GM11168 (cell line): ENCODE results near the gene ADAMTS13.
"Not testable (repeated sequence)": the region's sequence is repeated elsewhere in the genome, so short reads cannot be mapped to it uniquely, and the experiment has no call there.

Experiments
- in situ Hi-C: fragments of 300-500 bp; cut with MboI; formaldehyde crosslinking; loops from one replicate; pipeline ENCODE4 v1.12.0; 2022; ENCODE audit warnings: low sequenced_read_pairs; ENCODE audit not compliant: unreplicated experiment

Gene ADAMTS13

GRCh38 chr9:133449760-133450159 is 27.6 kb downstream of the ADAMTS13 start:
- in situ Hi-C loops, result no loop called here

- in situ Hi-C loops, result not testable (repeated sequence)
Observed at GRCh38 chr9:133451865-133452264, 29.7 kb downstream of the ADAMTS13 start.

- in situ Hi-C loops, result no loop called here
Observed at GRCh38 chr9:133452562-133452961, 30.4 kb downstream of the ADAMTS13 start.

GRCh38 chr9:133453651-133454050 is 31.5 kb downstream of the ADAMTS13 start:
- in situ Hi-C loops, result no loop called here

- in situ Hi-C loops, result no loop called here
Observed at GRCh38 chr9:133454325-133454724, 32.2 kb downstream of the ADAMTS13 start.

GRCh38 chr9:133454943-133455673 is 32.9 kb downstream of the ADAMTS13 start:
- in situ Hi-C loops, result no loop called here

GRCh38 chr9:133455936-133456335 is 33.8 kb downstream of the ADAMTS13 start:
- in situ Hi-C loops, result no loop called here

- in situ Hi-C loops, result no loop called here
Observed at GRCh38 chr9:133456409-133456808, 34.2 kb downstream of the ADAMTS13 start.

GRCh38 chr9:133457233-133457632 is 35.1 kb downstream of the ADAMTS13 start:
- in situ Hi-C loops, result no loop called here

GRCh38 chr9:133457748-133458147 is 35.6 kb downstream of the ADAMTS13 start:
- in situ Hi-C loops, result no loop called here

- in situ Hi-C loops, result no loop called here
Observed at GRCh38 chr9:133458643-133459312, 36.6 kb downstream of the ADAMTS13 start.

GRCh38 chr9:133459476-133460404 is 37.6 kb downstream of the ADAMTS13 start, which contains the start of gene CACFD1:
Gene CACFD1 (plus strand): TSS chr9:133459978. CDS start chr9:133460067, 89 bp downstream.
- in situ Hi-C loops, result no loop called here

- in situ Hi-C loops, result no loop called here
Observed at GRCh38 chr9:133460405-133461175, 38.4 kb downstream of the ADAMTS13 start.

- in situ Hi-C loops, result no loop called here
Observed at GRCh38 chr9:133461975-133462374, 39.8 kb downstream of the ADAMTS13 start.

- in situ Hi-C loops, result no loop called here
Observed at GRCh38 chr9:133463234-133463863, 41.2 kb downstream of the ADAMTS13 start.

- in situ Hi-C loops, result no loop called here
Observed at GRCh38 chr9:133463864-133464615, 41.9 kb downstream of the ADAMTS13 start.

GRCh38 chr9:133464638-133465037 is 42.5 kb downstream of the ADAMTS13 start:
- in situ Hi-C loops, result no loop called here

GRCh38 chr9:133465984-133466383 is 43.8 kb downstream of the ADAMTS13 start:
- in situ Hi-C loops, result no loop called here

GRCh38 chr9:133467101-133467500 is 44.9 kb downstream of the ADAMTS13 start:
- in situ Hi-C loops, result no loop called here
